Astrocyte of the cerebellum (primary cell): ENCODE data around the gene ADGRF5.
A peak's percentile ranks its signal among the peaks of the same experiment; 100 is the strongest.
"Not testable (repeated sequence)": the region's sequence is repeated elsewhere in the genome, so short reads cannot be mapped to it uniquely, and the experiment has no call there.

ENCODE experiments used
- DNase-seq: peaks from one replicate; pipeline ENCODE4 v3.0.0-alpha.2; 2011; ENCODE audit warnings: low read depth
- H3K4me3 ChIP-seq: 2 replicates; pipeline ENCODE4 v1.5.1; 2011; ENCODE audit warnings: mild to moderate bottlenecking, low read depth, low read length, moderate library complexity
- in situ Hi-C: cut with HindIII; loops from 2 replicates; pipeline ENCODE4 v1.10.0; 2017; ENCODE audit warnings: low sequenced_read_pairs
- TF ChIP-seq, protein P1 (sequence below): IDR thresholded peaks from 2 replicates; pipeline ENCODE4 v1.5.1; 2012; ENCODE audit warnings: low read length, low read depth, moderate library complexity, mild to moderate bottlenecking; ENCODE audit errors: missing control alignments

Gene ADGRF5

DNA sequence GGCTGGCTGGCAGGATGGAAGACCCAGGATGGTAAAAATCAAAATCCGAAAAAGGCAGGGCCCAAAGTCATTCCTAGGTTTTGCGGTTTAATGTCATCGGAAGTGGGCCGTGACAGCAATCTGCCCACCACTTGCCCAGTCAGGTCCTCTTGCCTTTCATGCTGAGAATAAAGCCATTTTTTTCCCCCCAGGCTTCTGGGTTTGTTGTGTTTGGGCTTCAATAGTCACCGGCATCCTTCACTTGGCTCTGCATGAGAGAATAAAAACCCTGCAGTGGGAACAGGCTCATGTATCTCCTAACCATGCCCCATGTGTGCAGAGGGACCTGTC, 72.4 kb downstream of the ADGRF5 start:
- no peak for DNase-seq
- in situ Hi-C loops: no loop called here
- TF ChIP-seq, protein P1, sequence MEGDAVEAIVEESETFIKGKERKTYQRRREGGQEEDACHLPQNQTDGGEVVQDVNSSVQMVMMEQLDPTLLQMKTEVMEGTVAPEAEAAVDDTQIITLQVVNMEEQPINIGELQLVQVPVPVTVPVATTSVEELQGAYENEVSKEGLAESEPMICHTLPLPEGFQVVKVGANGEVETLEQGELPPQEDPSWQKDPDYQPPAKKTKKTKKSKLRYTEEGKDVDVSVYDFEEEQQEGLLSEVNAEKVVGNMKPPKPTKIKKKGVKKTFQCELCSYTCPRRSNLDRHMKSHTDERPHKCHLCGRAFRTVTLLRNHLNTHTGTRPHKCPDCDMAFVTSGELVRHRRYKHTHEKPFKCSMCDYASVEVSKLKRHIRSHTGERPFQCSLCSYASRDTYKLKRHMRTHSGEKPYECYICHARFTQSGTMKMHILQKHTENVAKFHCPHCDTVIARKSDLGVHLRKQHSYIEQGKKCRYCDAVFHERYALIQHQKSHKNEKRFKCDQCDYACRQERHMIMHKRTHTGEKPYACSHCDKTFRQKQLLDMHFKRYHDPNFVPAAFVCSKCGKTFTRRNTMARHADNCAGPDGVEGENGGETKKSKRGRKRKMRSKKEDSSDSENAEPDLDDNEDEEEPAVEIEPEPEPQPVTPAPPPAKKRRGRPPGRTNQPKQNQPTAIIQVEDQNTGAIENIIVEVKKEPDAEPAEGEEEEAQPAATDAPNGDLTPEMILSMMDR: no peak
- peak overlapping the region; percentile 5 for H3K4me3 ChIP-seq

DNA sequence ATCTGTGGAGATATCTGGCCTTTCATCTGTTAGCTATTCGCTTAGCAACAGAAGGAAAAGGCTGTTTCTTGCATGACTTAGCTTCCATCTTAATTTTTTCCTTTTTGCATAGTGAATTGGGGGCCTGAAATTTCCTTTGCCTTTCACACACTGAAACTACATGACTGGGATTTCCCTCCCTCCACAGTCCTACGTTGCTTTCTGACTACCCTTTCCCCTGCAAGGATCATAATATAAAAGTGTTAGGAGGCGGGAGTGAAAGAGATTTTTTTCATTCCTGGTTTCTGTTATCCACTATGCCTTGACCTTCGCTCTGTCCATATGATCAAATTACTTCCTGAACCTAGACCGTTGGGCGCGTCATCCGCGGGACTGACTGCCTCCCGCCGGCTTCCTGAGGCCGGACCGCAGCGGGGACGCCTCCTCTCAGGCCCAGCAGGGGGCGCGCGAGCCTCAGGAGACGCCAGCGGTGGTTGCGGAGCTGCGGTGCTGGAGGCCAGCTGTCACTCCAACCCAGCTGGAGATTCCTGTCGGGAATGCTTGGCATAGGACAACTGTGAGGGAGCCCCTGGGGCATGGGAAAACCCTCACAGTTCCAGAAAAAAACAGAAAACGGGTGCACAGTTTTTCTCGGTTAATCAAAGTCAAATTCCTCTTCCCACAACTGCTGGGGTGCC, 72.9 kb downstream of the ADGRF5 start:
- H3K4me3 ChIP-seq: peak overlapping the region; percentile 5
- TF ChIP-seq, protein P1: peak; percentile 87
- DNase-seq: peak; percentile 32
- in situ Hi-C loops: no loop called here

DNA sequence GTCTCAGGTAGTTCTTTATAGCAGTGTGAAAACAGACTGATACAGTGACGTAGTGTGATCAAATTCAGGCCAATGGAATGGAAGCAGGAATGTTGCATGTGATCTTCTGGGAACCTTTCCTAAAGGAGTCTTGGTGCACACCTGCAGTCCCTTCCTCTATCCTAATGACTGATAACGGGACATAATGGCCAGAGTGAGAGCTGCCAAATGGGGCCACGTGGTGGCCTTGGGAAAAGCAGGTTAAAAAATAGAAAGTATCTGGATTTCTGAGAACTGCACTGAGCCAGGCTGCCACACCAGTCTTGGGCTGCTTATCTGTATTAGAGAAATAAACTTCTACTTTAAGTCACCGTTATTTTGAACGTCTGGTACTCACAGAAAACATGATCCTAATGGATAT, 76.6 kb downstream of the ADGRF5 start:
- no peak for DNase-seq
- TF ChIP-seq, protein P1: no peak
- H3K4me3 ChIP-seq: no peak overlapping the region
- in situ Hi-C loops: no loop called here

DNA sequence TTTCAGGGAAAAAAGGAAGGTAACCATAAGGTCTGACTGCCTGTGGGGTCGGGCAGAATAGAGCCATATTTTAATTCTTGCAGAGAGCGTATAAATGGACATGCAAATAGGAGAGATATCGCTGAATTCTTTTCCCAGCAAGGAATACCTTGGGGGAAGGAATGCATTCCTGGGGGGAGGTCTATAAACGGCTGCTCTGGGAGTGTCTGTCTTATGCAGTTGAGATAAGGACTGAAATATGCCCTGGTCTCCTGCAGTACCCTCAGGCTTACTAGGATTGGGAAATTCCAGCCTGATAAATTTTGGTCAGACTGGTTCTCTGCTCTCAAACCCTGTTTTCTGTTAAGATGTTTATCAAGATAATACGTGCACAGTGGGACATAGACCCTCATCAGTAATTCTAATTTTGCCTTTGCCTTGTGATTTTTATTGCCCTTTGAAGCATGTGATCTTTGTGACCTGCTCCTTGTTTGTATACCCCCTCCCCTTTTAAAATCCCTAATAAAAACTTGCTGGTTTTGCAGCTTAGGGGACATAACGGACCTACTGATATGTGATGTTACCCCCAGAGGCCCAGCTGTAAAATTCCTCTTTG, 79.4 kb downstream of the ADGRF5 start:
- DNase-seq, in situ Hi-C loops, H3K4me3 ChIP-seq: not testable (repeated sequence)

GRCh38 chr6:46838033-46838432, 83.7 kb downstream of the ADGRF5 start:
- H3K4me3 ChIP-seq: no peak overlapping the region
- DNase-seq: no peak
- TF ChIP-seq, protein P1: no peak
- in situ Hi-C loops: no loop called here

GRCh38 chr6:46834991-46835390, 86.7 kb downstream of the ADGRF5 start:
- H3K4me3 ChIP-seq, in situ Hi-C loops, DNase-seq: not testable (repeated sequence)

- H3K4me3 ChIP-seq, in situ Hi-C loops, DNase-seq: not testable (repeated sequence)
These were observed 87.4 kb downstream of the ADGRF5 start for GRCh38 chr6:46834257-46834916.

- DNase-seq: no peak
- H3K4me3 ChIP-seq: no peak overlapping the region
- in situ Hi-C loops: no loop called here
- TF ChIP-seq, protein P1: no peak
These were observed 88.9 kb downstream of the ADGRF5 start for GRCh38 chr6:46832816-46833215.
